SK-N-DZ (cell line): ENCODE data around the gene LOXL1.
"Not testable (repeated sequence)": the region's sequence is repeated elsewhere in the genome, so short reads cannot be mapped to it uniquely, and the experiment has no call there.

Source experiments
- DNase-seq: peaks from one replicate; pipeline ENCODE4 v3.0.0-alpha.2; 2015; ENCODE audit warnings: low spot score

The LOXL1 gene

DNA sequence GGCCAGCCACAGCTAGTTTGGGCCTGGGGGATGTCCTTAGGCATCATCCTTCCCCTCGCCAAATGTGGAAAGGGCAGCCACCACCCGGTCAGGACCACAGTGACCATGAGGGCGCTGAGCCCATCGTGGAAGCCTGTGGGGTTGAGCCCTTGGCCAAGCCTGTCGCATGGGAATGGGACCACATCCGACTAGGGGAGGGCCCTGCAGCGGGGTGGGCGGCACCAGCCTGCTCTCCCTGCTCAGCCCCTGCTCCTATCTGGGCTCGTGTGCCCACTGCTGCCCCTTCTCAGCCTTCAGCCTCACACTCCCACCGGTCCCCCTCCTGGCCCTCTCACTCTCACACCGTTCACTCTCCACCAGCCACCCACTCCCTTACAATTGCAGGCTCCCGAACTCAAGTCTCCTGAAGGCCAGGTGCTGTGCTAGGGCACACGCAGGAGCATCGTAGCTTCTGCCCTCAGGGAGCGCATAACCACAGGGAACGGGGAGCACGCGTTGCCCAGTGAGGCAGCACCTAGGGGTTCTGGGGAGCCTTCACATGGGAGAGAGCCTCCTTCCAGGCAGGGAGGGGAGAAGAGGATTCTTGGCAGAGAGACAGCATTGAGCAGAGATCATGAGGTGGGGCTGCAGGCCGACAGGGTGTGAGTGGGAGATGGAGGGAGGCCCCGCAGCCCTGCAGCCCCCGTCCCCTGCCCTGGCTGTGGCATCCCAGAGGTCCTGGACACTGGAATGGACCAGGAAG lies 26.1 kb downstream of the LOXL1 start:
- no peak for DNase-seq

DNA sequence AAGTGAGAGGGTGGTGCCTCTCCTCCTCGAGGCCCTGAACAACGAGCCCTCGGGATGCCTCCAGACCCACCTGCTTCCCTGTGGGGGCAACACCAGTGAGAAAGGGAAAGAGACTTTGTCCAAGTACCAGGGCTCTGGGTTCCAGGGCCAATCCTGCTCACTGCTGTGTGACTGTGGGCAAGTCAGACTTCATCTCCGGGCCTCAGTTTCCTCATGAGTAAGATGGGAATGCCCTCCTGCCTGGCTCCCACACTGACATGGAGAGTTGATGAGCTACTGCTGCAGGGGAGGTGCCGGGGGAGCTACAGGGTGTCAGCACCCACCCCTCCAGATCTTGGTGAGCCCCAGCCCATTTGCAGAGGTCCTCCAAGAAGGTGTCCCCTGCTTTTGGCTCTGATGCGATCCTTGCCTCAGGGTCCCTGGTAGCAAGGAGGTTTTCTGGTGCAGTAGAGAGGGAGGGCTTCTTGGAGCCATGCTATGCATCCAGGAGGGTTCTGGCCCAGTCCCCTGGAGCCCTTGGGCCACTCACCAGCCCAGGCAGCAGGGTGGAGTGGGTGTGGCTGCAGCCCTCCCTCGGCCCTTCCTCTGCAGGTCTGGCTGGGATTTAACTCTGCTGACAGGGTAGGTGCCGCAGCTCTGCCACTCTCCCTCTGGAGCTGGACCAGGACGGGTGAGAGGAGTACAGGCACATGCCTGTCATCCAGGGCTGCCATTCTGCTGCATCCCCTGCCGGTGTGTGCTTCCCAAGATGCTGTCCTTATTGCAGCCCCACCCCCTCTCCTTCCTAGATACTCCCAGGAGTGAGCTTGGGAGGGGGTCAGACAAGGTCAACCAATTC lies 26.9 kb downstream of the LOXL1 start:
- no peak for DNase-seq

DNA sequence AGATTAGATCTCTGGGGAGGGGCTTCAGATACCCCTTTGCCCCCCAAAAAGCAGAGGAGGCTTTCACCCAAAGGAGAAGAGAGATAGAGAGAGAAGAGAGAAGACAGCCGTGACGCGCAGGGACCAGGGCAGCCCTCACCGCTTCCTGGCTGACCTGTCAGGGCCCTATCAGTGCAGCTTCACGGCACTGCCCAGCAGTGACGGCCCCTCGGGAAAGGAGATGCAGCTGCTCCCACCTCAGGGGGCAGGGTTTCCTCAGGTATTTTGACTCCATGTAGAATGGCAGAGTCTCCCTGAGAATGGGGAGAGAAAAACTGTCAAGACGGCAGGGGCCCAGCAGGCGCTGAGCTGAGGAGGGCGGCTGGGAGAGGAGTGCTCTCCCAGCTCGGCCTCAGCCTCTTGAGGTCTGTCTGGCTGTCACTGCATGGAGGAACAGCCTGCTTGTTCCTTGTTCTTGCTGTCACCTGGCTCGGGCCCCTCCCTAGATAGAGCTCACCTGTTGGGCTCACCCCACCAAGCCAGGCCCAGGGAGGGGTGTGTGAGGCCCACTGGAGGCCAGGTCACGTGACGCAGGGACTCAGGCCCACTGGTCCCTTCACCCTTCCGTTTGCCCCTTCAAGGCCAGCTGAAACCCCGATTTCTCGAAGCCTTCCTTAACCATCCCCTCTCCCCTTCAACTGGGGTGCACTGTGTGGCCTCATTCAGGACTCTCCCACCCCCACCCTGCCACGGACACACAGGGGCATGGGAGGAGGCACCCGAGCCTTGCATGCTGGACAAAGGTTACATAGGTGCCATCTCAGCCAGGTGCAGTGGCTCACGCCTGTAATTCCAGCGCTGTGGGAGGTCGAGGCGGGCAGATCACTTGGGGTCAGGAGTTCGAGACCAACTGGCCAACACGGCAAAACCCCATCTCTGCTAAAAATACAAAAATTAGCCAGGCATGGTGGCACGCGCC lies 28.2 kb downstream of the LOXL1 start:
- no peak for DNase-seq

DNA sequence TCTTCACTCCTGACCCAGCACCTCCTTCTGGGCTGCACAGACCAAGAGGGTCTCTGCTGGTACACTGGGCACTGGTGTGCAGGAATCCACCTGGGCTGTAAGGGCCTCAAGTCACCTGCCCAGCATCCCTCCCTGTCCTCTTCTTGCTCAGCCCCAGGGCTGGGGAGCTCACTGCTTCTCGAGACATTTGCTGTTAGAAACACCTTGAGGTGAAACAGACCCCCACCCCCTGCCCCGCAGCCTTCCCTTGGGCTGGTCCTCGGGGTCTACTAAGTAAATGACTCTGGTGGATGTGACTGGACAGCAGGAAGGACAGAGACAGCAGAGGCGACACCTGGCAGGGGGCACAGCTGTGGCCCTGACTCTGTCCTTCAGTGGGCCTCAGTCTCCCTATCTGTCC lies 29.1 kb downstream of the LOXL1 start:
- DNase-seq = no peak

DNA sequence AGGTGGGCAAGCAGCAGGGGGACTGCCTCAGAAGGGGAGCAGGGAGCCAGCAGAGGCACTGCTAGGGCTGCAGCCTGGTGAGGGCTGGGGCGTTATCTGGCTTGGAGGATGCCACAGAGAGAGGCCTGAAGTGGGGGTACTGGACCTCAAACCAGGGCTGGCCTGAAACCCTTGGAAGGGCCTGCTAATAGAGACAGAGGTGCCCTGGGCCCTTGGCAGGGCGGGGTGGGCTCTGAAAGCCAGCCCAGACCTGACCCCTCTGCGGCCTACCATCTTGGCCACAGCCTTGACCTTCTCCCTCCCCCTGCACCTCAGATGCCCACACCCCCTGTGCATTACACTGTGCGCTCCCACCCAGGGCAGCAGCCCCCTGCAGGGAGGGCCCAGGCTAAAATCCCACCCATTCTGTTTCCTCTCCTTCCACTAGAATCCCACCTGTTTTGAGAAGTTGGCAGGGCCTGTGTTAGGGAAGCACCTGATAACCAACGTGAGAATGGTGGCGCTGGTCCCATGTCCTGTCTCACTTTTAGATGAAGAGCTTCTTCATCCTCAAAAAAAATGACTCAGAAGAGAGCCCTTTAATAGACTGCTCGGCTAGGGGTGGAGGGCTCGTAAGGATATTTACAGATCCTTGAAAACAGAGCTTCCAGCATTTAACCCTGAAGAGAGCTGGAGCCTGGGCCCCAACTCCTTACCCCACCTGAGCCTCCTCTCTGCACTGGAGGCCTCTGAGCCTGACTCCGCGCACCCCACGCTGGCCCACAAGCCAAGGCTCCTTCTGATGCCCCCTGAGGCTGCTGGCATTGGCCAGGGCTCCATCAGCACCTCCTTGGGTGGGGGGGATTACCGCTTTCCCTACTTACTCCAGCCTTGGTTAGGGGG lies 29.8 kb downstream of the LOXL1 start:
- DNase-seq = no peak

DNA sequence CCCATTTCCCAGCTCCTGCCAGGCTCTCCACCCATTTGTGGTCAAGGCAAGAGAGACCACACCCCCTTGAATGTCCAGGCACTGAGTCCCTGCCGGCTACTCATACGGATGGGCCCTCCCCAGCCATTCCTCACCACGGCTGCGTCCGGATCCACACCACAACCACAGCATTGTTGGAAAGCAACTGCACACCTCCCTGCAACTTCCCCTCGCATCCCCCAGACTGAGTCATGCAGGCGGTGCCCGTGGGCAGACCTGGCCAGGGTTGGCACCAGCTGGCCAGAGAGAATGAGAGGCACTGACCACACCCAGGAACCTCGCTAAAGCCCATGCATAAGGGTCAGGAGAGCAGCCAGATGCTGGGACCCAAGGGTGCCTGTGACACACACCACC lies 30.5 kb downstream of the LOXL1 start:
- no peak for DNase-seq

DNA sequence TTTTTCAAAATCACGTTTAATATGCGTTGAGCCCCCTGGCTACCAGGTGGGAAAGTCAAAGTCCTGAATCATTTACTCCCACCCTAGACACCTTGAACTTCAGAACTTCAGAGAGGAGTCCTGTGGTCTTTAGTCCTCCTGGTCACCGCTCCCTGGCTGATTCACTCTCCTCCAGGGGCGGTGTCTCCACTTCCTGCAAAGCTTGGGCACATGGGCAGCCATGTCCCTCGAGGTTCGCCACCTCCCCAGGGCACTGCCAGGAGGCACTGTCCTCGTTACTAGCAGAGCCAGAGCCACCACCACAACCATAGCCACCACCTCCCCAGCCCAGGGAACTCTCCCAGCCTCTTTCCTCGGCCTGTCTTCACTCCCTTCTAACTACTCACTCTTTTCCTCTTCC lies 31.0 kb downstream of the LOXL1 start:
- DNase-seq = no peak

DNA sequence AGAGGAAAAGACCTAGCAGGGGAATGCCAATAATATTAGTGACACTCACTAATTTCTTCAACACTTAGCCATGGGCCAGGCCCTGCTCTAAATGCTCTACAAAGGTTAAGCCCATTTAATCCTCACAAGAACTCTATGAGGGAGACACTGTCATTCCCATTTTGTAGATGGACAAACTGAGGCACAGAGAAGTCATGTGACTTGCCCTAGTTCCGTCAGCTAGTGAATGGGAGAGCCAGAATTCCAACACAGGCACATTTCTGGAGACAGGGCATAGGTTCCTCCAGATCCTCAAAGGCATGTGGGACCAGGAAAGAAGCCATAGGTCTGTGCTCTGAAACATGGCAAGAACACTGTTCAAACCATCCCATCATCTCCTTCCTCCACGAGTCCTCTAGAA lies 31.5 kb downstream of the LOXL1 start:
- no peak for DNase-seq

DNA sequence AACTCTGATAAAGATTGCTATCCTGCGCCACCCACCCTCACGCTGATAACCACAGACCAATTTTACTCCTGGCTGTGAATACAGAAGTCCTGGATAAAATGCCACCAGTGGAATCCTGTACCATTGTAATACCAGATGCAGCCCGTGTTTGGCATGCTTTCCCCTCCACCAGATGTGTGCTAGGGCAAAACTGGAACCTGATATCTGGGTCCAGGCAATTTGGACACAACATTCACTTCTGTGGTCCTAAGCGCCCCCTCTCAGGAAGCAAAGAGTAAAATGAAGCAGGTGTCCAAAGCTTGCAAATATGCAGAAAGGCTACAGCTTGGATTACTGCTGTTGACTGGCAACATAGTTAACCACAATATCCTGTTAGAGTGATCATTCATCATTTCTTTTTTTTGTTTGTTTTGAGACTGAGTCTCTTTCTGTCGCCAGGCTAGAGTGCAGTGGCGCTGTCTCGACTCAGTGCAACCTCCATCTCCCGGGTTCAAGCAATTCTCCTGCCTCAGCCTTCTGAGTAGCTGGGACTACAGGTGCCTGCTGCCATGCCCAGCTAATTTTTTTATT lies 32.8 kb downstream of the LOXL1 start:
- no peak for DNase-seq

DNA sequence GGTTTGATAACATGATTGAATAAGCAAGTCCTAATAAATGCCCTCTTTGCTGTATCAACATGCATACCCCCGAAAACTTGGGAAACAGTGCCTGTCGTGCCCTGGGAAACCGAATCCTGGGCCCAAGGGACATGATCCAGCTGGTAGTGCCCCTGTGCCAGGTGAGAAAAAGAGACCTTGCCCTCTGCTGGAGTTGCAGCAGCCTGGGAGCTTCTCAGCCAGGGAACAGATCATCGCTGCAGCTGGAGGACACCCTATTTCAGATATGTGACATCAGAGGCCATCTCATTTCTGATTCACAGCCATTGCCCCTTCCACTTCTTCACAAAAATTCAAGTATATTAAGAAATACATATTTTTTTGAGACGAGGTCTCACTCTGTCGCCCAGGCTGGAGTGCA lies 33.5 kb downstream of the LOXL1 start:
- DNase-seq = no peak

DNA sequence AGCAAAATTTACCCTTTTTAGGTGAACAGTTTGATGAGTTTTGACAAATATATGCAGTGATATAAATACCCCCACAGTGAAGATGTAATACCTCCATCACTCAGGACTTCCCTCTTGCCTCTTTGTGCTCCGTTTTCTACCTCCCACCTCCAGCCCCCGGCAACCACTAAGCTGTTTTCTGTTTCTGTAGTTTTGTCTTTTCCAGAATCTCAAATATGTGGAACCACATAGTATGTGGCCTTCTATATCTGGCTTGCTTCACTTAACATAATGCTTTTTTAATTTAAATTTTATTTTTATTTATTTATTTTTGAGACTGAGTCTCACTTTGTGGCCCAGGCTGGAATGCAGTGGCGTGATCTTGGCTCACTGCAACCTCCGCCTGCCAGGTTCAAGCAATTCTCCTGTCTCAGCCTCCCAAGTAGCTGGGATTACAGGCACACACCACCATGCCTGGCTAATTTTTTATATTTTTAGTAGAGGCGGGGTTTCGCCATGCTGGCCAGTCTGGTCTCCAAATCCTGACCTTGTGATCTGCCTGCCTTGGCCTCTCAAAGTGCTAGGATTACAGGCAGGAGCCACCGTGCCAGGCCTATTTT lies 34.3 kb downstream of the LOXL1 start:
- not testable (repeated sequence) for DNase-seq

DNA sequence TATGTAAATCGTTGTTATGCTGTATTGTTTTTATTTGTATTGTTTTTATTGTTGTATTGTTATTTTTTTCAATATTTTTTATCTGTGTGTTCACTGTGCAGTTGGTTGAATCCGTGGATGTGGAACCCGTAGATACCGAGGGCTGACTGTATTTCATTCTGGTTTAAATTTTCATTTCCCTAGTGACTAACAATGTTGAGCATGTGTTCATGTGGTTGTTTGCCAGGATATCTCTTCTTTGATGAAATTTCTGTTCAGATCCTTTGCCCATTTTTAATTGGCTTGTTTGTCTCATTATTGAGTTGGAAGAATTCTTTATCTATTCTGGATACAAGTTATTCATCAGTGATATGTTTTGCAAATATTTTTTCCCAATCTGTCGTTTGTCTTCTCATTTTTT lies 36.2 kb downstream of the LOXL1 start:
- no peak for DNase-seq

DNA sequence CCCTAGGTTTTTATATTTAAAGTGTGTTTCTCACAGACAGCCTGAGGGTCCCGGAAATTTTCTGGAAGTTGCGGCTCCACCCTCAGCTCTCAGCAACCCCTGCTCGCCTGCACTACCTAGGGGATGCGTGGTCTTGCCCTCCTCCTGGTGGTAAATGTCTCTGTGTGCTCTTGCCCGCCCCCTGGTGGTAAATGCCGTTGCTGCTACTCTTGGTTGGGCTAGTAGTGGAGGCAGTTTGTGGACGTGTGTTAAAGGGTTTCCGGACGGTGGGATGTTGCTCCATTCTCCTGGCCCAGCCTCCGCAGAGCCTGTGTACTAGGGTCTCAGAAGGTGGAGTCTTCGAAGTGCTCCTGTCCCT lies 38.5 kb downstream of the LOXL1 start:
- DNase-seq = peak; percentile 88

DNA sequence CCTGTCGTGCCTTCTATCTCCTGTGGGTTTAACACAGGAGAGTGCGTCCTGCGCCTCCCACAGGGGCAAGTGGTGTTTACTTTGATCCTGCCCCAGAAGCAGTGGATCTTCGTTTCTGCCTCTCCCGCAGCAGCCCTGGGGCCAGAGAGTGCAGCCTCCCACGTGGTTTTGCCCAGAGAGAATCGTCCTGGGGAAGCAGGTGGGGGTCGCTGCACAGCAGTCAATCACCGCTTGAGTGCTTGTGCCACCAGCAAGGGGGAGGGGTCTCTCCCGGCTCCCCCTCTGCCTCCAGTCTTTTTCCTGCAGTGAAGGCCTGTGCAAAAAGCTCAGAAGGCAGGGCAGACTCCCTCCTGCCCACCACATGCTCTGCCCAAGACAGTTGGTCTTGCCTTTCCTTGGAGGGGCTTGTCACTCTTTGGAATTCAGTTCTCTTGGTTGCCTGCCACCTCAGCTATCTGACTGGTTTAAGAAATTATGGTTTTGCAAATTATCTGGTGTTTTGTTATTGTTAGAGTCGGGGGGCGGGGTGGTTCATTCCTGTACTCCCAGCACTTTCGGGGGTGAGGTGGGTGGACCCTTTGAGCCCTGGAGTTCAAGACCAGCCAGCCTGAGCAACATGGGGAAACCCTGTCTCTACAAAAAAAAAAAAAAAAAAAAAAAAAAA lies 39.0 kb downstream of the LOXL1 start:
- DNase-seq = peak; percentile 65

DNA sequence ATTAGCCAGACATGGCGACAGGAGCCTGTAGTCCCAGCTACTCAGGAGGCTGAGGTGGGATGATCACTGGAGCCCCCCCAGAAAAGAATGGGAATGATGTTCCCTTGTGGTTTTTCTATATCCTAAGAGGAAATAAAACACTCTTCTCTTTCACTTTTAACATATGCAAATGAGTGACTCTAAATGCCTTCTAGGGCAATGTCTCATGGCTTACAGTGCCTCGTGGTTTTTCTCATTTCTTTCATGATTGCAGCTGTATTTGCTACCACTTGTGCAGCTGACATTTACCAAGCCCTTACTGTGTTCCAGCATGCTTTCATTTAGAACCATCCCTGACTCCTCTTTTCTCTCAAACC lies 39.5 kb downstream of the LOXL1 start:
- DNase-seq = no peak

DNA sequence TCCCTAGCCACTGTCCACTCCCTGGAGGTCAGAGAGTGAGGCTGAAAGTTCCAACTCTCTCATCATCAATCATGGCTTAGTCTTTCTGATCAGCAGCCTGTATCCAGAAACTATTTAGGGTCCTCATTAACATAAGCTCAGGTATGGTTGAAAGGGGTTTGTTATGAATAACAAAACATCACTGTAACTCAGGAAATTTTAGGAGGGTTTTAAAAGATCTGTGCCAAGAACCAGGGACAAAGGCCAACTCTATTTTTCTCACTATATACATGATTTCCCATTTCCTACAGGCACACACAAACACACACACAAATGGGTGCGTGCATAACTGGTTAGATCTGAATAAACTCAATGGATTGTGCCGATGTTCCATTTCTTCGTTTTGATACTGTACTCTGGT lies 42.2 kb downstream of the LOXL1 start:
- DNase-seq = no peak

DNA sequence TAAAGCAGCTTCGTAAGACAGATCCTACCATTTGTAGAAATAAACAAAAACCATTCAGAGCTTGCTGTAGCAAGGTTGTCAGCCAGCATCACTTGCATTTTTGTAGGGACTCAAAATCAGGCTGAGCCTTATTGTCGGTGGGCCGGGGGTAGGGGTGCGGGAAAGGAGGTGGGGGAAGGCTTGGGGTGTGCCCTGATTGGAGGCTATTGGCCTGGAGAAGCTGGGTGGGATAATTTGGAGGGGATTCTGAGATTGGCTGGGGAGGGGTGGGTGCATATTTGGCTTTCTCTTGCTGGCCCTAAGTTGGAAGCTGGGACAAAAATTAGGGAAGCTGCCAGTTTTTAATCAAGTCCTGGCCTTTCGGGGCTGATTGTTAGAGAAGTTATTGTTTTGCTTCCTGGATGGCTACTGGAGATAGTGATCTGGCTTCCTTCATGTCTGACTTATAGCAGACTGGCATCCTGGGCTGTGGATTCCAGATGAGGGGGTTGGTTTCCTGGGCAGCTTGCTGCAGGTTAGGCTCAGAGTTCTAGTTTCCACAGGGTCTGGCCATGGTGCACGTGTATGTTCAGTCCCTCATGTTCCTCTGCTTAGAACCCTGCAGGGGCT lies 43.0 kb downstream of the LOXL1 start:
- no peak for DNase-seq

DNA sequence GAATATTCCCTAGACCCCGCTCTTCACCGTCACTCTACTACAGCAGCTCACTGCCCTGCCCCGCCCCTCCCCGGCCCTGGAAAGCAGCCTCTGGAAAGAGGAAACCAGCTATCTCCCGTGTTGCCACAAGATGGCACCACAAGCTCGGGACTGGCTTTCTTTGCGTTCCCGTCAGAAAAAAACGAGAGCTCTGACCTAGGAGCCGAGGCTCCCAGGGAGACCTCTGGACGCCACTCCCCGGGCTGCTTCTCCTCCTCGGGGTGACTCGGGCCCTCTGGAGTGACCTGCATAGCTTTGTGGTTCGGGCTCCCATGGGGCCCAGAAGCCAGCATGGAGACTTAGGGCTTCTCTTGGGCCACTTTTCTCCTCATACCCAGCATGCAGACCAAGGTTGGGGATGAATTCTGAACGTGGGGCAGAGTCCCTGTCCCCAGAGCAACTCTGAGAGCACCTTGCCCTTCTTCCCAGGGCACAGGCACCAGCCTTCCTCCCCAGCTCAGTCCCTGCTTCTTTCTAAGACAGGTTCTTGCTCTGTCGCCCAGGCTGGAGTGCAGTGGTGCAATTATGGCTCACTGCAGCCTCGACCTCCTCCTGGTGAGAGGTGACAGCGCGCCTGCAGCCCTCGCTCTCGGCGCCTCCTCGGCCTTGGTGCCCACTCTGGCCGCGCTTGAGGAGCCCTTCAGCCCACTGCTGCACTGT lies 46.9 kb downstream of the LOXL1 start:
- DNase-seq = peak; percentile 86
